Stimulated activated CD4-positive, alpha-beta T cell treated with anti-CD3 and anti-CD28 coated beads, Interleukin-4, amount 100 ng/mL, for 24 hours (primary cell): ENCODE data around the gene TBCK.

Experiments used
- DNase-seq: peaks from one replicate; pipeline ENCODE4 v3.0.0-alpha.2; 2020

The TBCK gene

GRCh38 chr4:106105697-106106096, 210.3 kb downstream of the TBCK start:
- no peak for DNase-seq

GRCh38 chr4:106104276-106104675, 211.7 kb downstream of the TBCK start:
- DNase-seq = no peak

- no peak for DNase-seq
Observed at GRCh38 chr4:106096454-106096853, 219.6 kb downstream of the TBCK start.

GRCh38 chr4:106095408-106095807, 220.6 kb downstream of the TBCK start:
- no peak for DNase-seq

GRCh38 chr4:106092361-106093040, 223.5 kb downstream of the TBCK start:
- no peak for DNase-seq

GRCh38 chr4:106090826-106091225, 225.2 kb downstream of the TBCK start:
- no peak for DNase-seq

- no peak for DNase-seq
Observed at GRCh38 chr4:106083065-106083464, 232.9 kb downstream of the TBCK start.

GRCh38 chr4:106080376-106080775, 235.6 kb downstream of the TBCK start:
- no peak for DNase-seq

GRCh38 chr4:106079616-106080015, 236.4 kb downstream of the TBCK start:
- no peak for DNase-seq

- no peak for DNase-seq
Observed at GRCh38 chr4:106065018-106065417, 251.0 kb downstream of the TBCK start.

- DNase-seq = no peak
Observed at GRCh38 chr4:106063009-106063408, 253.0 kb downstream of the TBCK start.

GRCh38 chr4:106062452-106062875, 253.5 kb downstream of the TBCK start:
- no peak for DNase-seq

- DNase-seq = no peak
Observed at GRCh38 chr4:106058921-106059320, 257.1 kb downstream of the TBCK start.

GRCh38 chr4:106056914-106057313, 259.1 kb downstream of the TBCK start:
- DNase-seq = no peak

GRCh38 chr4:106051514-106051913, 264.5 kb downstream of the TBCK start:
- no peak for DNase-seq

- no peak for DNase-seq
Observed at GRCh38 chr4:106049490-106049889, 266.5 kb downstream of the TBCK start.

GRCh38 chr4:106048250-106048971, 267.6 kb downstream of the TBCK start:
- DNase-seq = no peak

GRCh38 chr4:106046083-106046482, 269.9 kb downstream of the TBCK start:
- no peak for DNase-seq

GRCh38 chr4:106041294-106042002, 274.6 kb downstream of the TBCK start:
- DNase-seq = no peak

- no peak for DNase-seq
Observed at GRCh38 chr4:106039796-106040195, 276.2 kb downstream of the TBCK start.

GRCh38 chr4:106038908-106039307, 277.1 kb downstream of the TBCK start:
- no peak for DNase-seq

GRCh38 chr4:106038012-106038411, 278.0 kb downstream of the TBCK start:
- no peak for DNase-seq

GRCh38 chr4:106036848-106037247, 279.2 kb downstream of the TBCK start:
- DNase-seq = no peak

- no peak for DNase-seq
Observed at GRCh38 chr4:106036334-106036733, 279.7 kb downstream of the TBCK start.
